Stimulated activated CD4-positive, alpha-beta T cell treated with anti-CD3 and anti-CD28 coated beads, Interleukin-2, amount 100 ng/mL, for 4 hours (primary cell): Measurements from ENCODE around the gene LIMK2.
A peak's percentile ranks its signal among the peaks of the same experiment; 100 is the strongest.
"Not testable (repeated sequence)": the region's sequence is repeated elsewhere in the genome, so short reads cannot be mapped to it uniquely, and the experiment has no call there.

Experiments used
- DNase-seq: peaks from one replicate; pipeline ENCODE4 v3.0.0-alpha.2; 2020; ENCODE audit warnings: low read depth

The LIMK2 gene

GRCh38 chr22:31211482-31211861 is 626 bp upstream of the LIMK2 start:
- no peak for DNase-seq

- DNase-seq = no peak
These were observed 908 bp downstream of the LIMK2 start for GRCh38 chr22:31212783-31213629.

DNA sequence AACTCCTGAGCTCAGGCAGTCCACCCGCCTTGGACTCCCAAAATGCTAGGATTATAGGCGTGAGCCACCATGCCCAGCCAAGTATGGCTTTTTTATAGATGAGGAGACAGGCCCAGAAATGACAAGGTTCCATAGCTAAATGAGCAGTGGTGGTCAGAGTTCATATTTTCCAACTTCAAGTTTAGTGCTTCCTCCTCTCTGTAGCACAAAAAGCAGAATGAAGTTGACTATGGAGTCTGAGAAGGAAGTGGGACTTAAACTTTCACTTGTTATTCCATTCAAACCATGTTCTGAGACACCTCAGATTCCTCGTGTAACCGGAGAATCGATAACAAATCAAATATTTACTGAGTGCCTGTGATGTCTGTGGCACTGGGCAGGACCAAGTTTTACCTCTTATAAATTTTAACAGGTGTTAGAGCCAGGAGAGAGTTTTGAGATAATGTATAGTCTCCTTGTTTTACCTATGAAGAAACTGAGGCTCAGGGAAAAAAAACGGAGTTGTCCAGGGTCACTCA is 3.0 kb downstream of the LIMK2 start:
- DNase-seq = no peak

DNA sequence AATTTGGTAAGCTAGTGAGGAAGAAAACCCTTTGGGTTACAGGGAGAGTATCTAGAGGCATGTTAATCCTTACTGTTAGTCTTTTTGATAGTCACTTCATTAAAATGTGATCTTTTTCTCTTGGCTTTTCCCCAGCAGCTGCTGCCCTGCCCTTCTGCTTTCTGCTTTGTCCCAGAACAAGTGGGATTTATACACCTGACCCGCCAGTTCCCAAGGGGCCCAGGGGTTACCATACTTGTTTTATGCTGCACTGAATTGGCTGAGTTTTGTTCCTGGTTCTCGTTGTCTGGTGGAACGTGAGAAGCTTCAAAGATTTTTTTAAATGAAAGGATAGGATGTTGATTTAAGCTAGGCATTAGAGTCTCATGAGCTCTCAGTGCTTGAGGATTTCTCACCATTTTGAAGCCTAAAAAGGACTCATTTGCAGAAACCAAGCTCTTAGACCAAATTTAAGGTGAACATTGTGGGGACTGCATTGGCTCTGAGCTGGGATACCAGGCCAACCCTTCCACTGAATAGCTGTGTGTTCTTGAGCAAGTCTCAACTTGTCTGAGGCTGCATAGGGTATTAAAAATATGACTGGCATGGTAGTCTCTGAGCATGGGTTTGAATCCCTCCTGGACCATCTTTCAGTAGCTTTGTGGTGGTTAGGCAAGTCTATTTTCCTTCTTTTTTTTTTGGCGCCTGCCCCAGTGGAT is 6.6 kb downstream of the LIMK2 start:
- no peak for DNase-seq

- DNase-seq = no peak
These were observed 9.0 kb downstream of the LIMK2 start for GRCh38 chr22:31221084-31221483.

GRCh38 chr22:31222736-31223135 is 10.6 kb downstream of the LIMK2 start:
- no peak for DNase-seq

DNA sequence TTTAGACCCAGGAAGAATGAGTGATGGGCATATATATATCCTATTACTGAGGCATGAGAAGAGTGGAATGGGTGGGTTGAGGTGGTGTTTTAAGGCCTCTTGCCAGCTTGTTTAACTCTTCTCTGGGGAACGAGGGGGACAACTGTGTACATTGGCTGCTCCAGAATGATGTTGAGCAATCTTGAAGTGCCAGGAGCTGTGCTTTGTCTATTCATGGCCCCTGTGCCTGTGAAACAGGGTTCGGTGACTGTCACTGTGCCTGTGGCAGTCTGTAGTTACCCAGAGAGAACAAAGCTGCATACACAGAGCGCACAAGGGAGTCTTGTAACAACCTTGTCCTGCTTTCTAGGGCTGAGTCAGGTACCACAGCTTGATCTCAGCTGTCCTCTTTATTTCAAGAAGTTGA is 11.7 kb downstream of the LIMK2 start:
- no peak for DNase-seq

DNA sequence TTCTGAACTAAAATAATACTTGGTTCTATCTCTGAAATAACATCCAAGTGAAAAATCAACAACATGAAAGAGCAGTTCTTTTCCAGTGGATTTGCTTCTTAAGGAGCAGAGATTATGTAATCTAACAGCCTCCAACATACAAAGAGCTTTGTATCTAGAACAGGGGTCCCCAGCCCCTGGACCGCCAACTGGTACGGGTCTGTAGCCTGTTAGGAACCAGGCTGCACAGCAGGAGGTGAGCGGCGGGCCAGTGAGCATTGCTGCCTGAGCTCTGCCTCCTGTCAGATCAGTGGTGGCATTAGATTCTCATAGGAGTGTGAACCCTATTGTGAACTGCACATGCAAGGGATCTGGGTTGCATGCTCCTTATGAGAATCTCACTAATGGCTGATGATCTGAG is 12.6 kb downstream of the LIMK2 start:
- DNase-seq = not testable (repeated sequence)

- DNase-seq = no peak
These were observed 15.1 kb downstream of the LIMK2 start for GRCh38 chr22:31227186-31227585.

DNA sequence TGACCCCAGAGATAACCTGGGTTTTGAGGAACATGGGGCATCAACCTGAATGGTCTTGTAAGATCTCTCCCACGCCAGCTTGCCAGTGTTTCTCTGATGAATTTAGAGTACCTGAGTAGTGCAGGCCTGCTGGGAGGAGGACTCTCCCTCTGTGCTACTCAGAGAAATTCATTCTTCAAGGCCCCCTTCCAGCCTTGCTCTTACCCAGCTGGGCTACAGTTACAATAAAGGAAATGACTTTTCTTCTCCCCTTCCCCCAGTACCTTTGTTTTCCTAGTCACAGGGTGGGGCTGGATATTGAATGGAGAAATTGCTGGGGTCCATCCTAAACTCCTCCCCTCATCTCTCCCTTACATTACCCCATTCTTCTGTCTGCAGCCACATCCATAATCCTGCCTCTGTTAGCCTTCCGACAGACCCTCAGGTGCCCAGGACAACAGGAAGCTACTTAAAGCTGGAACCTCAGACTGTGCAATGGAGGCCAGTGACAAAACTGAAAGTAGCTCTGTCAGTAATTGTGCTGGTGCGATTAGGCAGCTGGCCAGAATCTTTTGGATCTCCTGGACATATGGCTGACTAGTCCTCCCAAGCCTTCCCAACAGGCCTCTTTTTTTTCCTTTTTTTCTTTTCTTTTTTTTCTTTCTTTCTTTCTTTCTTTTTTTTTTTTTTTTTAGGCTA is 17.4 kb downstream of the LIMK2 start:
- no peak for DNase-seq

DNA sequence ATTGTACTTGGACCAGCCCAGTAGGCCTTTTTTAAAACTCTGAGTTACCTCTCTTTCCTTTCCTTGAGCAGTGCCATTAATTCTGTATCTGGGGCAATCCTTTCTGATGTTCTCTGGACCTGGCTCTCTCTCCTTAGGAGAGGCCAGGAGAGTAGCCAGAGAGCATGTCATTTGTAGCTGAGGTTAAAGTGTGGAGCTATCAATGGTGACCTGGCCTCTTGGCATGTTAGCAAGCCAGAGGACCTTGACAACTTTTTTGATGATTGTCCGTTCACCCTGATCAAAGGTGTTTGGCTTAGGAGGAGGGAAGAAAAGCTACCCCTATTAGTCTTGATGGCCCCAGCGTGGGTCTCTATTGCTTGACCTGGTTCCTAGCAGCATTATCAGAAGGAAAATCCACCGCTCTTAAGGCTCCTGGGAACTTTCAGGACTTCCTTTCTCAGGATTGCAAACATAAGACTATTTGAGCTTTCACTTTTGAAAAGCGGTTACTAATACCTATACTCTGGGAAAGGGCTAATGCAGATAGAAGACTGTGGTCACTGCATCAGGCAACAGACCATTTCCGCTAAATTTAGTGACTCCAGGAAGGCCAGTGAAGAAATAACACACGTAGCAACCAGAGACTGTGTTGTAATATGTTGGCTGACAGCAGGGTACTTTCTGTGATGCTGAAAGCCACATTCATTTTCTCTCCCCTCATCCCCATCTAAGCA is 18.2 kb downstream of the LIMK2 start:
- DNase-seq = no peak

DNA sequence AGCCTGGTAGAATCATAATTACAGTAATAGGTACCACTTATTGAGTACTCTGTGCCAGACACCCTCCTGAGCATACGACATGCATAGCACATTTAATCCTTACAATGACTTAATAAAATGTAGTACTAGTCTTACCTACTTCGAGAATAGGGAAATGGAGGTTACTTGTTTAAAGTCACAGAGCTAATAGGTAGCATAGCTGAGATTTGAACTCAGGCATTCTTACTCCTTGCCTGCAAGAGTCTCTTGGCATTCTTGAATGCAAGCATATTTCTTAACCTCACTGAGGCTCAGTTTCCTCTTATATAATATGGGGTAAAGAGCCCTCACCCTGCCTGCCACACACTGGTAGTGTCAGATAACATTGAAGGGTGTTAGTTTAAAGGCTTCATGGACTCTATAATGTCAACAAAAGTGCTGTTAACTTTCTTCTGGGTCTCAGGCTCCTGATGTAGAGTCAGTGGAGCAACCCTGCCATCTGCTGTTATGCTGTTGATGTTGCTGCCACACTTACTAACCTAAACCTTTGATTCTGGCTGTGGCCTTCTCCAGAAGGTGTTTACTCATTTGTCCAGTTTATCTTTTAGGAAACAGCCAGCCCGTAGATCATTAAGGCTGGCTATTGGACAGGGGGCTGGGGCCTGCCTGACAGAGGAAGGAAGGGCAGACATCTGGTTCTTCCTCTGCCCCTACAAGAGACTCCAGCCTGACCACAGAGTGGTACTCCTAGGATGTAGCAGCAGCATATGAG is 18.9 kb downstream of the LIMK2 start:
- DNase-seq = peak; percentile 39

DNA sequence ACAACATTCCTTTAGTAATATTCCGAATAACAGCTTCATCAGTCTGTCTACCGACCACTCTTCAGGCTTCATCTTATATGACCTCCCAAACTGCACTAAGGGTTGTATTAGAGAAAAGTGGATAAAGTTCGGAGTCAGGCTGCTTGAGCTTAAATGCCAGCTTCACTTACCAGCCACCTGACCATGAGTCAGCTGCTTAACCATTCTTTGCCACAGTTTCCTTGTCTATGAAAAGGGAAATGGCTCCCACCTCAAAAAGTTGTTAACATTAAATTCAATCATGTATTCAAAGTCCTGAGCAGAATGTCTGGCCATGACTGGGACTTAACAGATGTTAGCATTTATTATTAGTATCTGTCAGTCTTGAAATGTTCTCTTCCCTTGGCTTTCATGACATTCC is 20.9 kb downstream of the LIMK2 start:
- no peak for DNase-seq

DNA sequence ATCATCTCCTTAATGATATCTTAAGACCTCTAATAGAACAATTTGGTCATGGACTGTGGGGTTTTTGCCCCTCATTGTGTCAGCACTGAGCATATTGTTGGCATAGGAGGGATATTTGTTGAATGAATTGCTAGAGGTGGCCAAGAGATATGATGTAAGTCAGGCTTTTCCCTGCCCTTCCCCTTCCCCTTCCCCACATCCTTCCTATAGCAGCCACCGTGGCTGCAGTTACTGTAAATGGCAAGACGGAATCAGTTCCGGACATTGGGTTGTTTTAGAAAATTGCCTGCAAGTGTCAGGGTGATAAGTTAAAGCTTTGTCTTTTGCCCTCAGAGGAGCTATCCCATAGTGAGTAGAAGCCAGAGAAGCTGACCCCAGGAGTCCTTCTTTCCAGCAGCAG is 23.0 kb downstream of the LIMK2 start:
- DNase-seq = no peak

DNA sequence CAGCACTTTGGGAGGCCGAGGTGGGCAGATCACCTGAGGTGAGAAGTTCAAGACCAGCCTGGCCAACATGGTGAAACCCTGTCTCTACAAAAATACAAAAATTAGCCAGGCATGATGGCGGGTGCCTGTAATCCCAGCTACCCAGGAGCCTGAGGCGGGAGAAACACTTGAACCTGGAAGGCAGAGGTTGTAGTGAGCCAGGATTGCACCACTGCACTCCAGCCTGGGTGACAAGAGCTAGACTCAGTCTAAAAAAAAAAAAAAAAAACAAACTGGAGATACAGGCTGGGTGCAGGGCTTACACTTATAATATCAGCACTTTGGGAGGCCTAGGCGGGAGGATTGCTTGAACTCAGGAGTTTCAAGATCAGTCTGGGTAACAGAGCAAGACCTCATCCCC is 23.9 kb downstream of the LIMK2 start:
- DNase-seq = not testable (repeated sequence)

GRCh38 chr22:31238057-31238456 is 26.0 kb downstream of the LIMK2 start:
- DNase-seq = no peak

DNA sequence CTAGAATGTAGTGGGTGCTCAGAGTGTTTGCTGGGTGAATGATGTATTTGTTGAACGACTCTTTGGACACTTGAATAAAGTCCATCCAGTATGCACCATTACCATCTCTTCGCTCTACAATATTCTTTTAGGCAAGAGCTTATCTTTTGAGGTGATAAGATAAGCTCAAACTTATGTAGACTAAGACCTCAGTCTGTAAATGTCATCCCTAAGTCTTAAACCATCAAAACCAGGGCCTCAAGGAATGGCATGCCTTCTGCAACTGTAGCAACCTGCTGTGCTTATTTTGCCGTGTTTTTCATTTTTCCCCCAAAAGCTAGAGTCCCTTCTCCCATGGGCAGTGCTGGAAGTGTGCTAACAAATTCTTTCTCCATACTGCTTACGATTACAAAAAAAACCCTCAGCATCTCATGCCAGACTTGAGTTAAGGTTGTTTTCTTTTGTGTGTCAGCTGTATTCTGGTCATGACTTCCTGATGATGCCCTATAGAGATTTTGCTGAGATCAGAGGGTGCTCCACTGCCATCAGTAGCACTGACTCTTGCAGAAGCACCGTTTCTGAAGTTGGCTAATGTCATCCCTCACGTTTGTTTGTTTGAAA is 27.8 kb downstream of the LIMK2 start:
- DNase-seq = no peak

- no peak for DNase-seq
These were observed 29.1 kb downstream of the LIMK2 start for GRCh38 chr22:31241200-31241599.

- no peak for DNase-seq
These were observed 29.8 kb downstream of the LIMK2 start for GRCh38 chr22:31241936-31242335.

- no peak for DNase-seq
These were observed 31.4 kb downstream of the LIMK2 start for GRCh38 chr22:31243339-31244045.
